Measurements from ENCODE around the gene INSYN2B.

Gene INSYN2B

DNA sequence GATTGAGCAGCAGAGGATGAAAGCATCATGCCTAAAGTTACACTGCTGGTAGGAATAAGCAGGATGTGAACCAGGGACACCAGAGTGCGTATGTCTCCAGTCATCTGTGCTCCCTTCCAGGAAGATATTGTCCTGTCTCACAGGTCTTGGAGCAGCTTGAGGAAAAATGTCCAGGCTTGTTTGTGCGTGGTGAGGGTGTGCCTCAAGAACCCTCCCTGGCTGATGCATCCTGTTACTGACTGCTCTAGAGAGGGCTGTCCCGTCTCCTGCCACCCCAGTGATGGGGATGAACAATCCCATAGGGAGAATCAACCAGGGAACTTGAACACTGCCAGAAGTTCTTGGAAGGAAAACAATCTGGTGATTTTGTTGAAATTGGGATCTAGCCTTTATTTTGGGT is 132.0 kb downstream of the INSYN2B start:
- H3K9me3 ChIP-seq (ENCODE audit: insufficient read depth, low read length, severe bottlenecking) = peaks cover 18% of the 10 kb centered on the region
- DNase-seq (no peak), ATAC-seq (ENCODE audit: insufficient read depth, low read depth) (no peak)
- H3K4me3 ChIP-seq (ENCODE audit: low read depth in 1 of 2, low read length in 2 of 2) = no peak overlapping the region
- no peak overlapping the region for H3K9ac ChIP-seq (ENCODE audit: low read depth, low read length)
- H3K27me3 ChIP-seq (ENCODE audit: insufficient read depth, low read length, poor library complexity) = no peaks in the 10 kb centered on the region
- H3K36me3 ChIP-seq (ENCODE audit: insufficient read depth, low read length) = peaks cover 96% of the 10 kb centered on the region
- H3K4me1 ChIP-seq (ENCODE audit: insufficient read depth, low read length) = no peaks in the 10 kb centered on the region
- no peak overlapping the region for H3K27ac ChIP-seq (ENCODE audit: low read length)
- no peaks in the 10 kb centered on the region for H4K20me1 ChIP-seq (ENCODE audit: insufficient read depth, low read length)
- no peaks in the 10 kb centered on the region; the same call in 1 of the 2 replicates for H3K79me2 ChIP-seq (ENCODE audit: insufficient read depth, low read length)
- H3K4me2 ChIP-seq (ENCODE audit: insufficient read depth, low read length) = no peak overlapping the region
- H2AFZ ChIP-seq (ENCODE audit: low read depth, low read length) = no peak overlapping the region
- TF ChIP-seq, protein P1, sequence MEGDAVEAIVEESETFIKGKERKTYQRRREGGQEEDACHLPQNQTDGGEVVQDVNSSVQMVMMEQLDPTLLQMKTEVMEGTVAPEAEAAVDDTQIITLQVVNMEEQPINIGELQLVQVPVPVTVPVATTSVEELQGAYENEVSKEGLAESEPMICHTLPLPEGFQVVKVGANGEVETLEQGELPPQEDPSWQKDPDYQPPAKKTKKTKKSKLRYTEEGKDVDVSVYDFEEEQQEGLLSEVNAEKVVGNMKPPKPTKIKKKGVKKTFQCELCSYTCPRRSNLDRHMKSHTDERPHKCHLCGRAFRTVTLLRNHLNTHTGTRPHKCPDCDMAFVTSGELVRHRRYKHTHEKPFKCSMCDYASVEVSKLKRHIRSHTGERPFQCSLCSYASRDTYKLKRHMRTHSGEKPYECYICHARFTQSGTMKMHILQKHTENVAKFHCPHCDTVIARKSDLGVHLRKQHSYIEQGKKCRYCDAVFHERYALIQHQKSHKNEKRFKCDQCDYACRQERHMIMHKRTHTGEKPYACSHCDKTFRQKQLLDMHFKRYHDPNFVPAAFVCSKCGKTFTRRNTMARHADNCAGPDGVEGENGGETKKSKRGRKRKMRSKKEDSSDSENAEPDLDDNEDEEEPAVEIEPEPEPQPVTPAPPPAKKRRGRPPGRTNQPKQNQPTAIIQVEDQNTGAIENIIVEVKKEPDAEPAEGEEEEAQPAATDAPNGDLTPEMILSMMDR (IDR thresholded peaks at IDR 0.05; ENCODE audit: borderline replicate concordance, extremely low read depth, low read length, poor library complexity, severe bottlenecking) = no peak
- TF ChIP-seq EZH2 (IDR thresholded peaks at IDR 0.05; ENCODE audit: borderline replicate concordance, low read depth, low read length, severe bottlenecking) = no peak

DNA sequence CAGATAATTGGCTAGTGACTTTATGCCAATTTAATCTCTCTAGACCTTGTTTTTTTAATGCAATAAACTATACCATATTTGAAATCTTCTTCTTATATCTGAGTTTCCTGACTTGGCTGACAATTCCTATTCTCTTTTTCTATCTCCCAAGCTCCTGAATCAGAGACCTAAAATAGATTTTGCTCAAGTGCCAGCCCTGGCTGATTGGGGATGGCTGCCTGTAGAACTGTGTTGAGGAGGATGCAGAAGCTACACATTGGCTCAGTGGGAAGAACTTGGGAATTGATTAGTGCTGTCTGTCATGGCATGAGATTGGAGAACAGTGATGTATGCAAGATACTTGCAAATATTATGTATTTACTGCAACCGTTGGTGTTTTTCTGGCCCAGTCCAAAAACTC is 132.8 kb downstream of the INSYN2B start:
- Histone ChIP-seq H3K27me3 (ENCODE audit: insufficient read depth, low read length, poor library complexity) (no peaks in the 10 kb centered on the region), H3K4me3 (ENCODE audit: low read depth in 1 of 2, low read length in 2 of 2) (no peak overlapping the region), H3K9me3 (ENCODE audit: insufficient read depth, low read length, severe bottlenecking) (peaks cover 18% of the 10 kb centered on the region), H3K4me1 (ENCODE audit: insufficient read depth, low read length) (no peaks in the 10 kb centered on the region), H3K4me2 (ENCODE audit: insufficient read depth, low read length) (no peak overlapping the region), H3K27ac (ENCODE audit: low read length) (no peak overlapping the region), H4K20me1 (ENCODE audit: insufficient read depth, low read length) (no peaks in the 10 kb centered on the region), H3K79me2 (ENCODE audit: insufficient read depth, low read length) (no peaks in the 10 kb centered on the region; the same call in 1 of the 2 replicates), H3K36me3 (ENCODE audit: insufficient read depth, low read length) (peaks cover 94% of the 10 kb centered on the region), H3K9ac (ENCODE audit: low read depth, low read length) (no peak overlapping the region), H2AFZ (ENCODE audit: low read depth, low read length) (no peak overlapping the region)
- DNase-seq = no peak
- TF ChIP-seq, protein P1 (IDR thresholded peaks at IDR 0.05; ENCODE audit: borderline replicate concordance, extremely low read depth, low read length, poor library complexity, severe bottlenecking) = no peak
- no peak for TF ChIP-seq EZH2 (IDR thresholded peaks at IDR 0.05; ENCODE audit: borderline replicate concordance, low read depth, low read length, severe bottlenecking)
- ATAC-seq (ENCODE audit: insufficient read depth, low read depth) = no peak

DNA sequence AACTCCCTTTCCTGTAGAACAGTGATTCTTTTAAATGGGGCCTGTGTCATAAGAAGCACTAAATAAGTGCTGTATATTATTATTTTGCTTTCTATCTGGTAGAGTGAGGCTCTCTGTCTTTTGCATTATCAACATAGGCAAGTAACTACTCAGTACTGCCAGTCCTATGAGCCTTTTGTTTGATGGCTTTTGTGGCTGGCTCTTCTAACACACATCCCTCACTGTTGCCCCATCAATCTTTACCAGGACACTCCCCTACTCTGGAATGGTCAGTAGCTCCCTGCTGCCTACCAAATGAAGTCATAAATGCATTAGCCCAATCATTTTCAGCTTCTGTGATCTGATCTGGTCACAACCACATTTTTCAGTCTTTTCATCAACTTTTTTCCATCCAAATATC is 137.6 kb downstream of the INSYN2B start:
- no peak for DNase-seq
- no peak overlapping the region for H3K4me2 ChIP-seq (ENCODE audit: insufficient read depth, low read length)
- TF ChIP-seq EZH2 (IDR thresholded peaks at IDR 0.05; ENCODE audit: borderline replicate concordance, low read depth, low read length, severe bottlenecking) = no peak
- TF ChIP-seq, protein P1 (IDR thresholded peaks at IDR 0.05; ENCODE audit: borderline replicate concordance, extremely low read depth, low read length, poor library complexity, severe bottlenecking) = no peak

DNA sequence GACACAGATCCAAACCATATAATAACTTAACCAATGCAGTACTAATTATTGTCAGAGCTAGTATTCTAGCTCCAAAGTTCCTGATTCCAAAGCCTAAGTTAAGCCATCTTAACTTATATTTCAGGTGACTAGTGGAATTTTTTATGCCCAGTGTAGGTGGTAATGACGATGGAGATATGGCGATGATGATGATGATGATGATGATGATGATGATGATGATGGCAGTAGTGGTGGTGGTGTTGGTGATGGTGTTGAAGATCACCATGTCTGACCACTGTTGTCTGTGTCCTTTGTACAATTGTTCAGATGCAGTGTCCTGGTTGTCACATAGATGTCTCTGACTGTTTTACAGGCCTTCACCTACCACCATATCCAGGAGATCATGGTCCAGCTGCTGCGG is 139.9 kb downstream of the INSYN2B start:
- no peak overlapping the region for H3K4me3 ChIP-seq (ENCODE audit: low read depth in 1 of 2, low read length in 2 of 2)
- no peaks in the 10 kb centered on the region for H3K4me1 ChIP-seq (ENCODE audit: insufficient read depth, low read length)
- H3K9ac ChIP-seq (ENCODE audit: low read depth, low read length) = no peak overlapping the region
- H4K20me1 ChIP-seq (ENCODE audit: insufficient read depth, low read length) = no peaks in the 10 kb centered on the region
- no peaks in the 10 kb centered on the region for H3K79me2 ChIP-seq (ENCODE audit: insufficient read depth, low read length)
- no peak overlapping the region for H3K27ac ChIP-seq (ENCODE audit: low read length)
- no peak overlapping the region for H3K4me2 ChIP-seq (ENCODE audit: insufficient read depth, low read length)
- TF ChIP-seq EZH2 (IDR thresholded peaks at IDR 0.05; ENCODE audit: borderline replicate concordance, low read depth, low read length, severe bottlenecking) = no peak
- TF ChIP-seq, protein P1 (IDR thresholded peaks at IDR 0.05; ENCODE audit: borderline replicate concordance, extremely low read depth, low read length, poor library complexity, severe bottlenecking) = no peak
- no peak overlapping the region for H2AFZ ChIP-seq (ENCODE audit: low read depth, low read length)
- ATAC-seq (ENCODE audit: insufficient read depth, low read depth) = no peak
- H3K36me3 ChIP-seq (ENCODE audit: insufficient read depth, low read length) = peaks cover 79% of the 10 kb centered on the region
- no peaks in the 10 kb centered on the region for H3K9me3 ChIP-seq (ENCODE audit: insufficient read depth, low read length, severe bottlenecking)
- H3K27me3 ChIP-seq (ENCODE audit: insufficient read depth, low read length, poor library complexity) = no peaks in the 10 kb centered on the region
- DNase-seq = no peak

More for the DNA sequence above, 137.6 kb downstream of the INSYN2B start:
- Histone ChIP-seq H3K79me2 (ENCODE audit: insufficient read depth, low read length) (no peaks in the 10 kb centered on the region), H2AFZ (ENCODE audit: low read depth, low read length) (no peak overlapping the region), H3K27ac (ENCODE audit: low read length) (no peak overlapping the region; the same call in 1 of the 2 replicates), H3K9me3 (ENCODE audit: insufficient read depth, low read length, severe bottlenecking) (no peaks in the 10 kb centered on the region), H3K4me1 (ENCODE audit: insufficient read depth, low read length) (no peaks in the 10 kb centered on the region), H4K20me1 (ENCODE audit: insufficient read depth, low read length) (no peaks in the 10 kb centered on the region), H3K9ac (ENCODE audit: low read depth, low read length) (no peak overlapping the region), H3K27me3 (ENCODE audit: insufficient read depth, low read length, poor library complexity) (no peaks in the 10 kb centered on the region), H3K4me3 (ENCODE audit: low read depth in 1 of 2, low read length in 2 of 2) (no peak overlapping the region), H3K36me3 (ENCODE audit: insufficient read depth, low read length) (peaks cover 89% of the 10 kb centered on the region)
- ATAC-seq (ENCODE audit: insufficient read depth, low read depth) = no peak

Data from DND-41 (cell line).